Lower lobe of right lung (tissue), 2 donors: ENCODE measurements around the gene HAUS7. TPM values are rescaled to one million over a fixed set of nuclear protein-coding genes. Genes with fewer than 3 reads are reported as not detected.
A peak's percentile ranks its signal among the peaks of the same experiment; 100 is the strongest.

Experiments used
- ATAC-seq, 2 donors: fragments of 200-7000 bp; cut with Tn5 transposase; one replicate each; pipeline ENCODE4 v1.9.1; 2020 to 2022; ENCODE audit warnings: mild to moderate bottlenecking in 2 of 2, moderate library complexity in 2 of 2
- DNase-seq: peaks from one replicate; pipeline ENCODE4 v3.0.0-alpha.2; 2020
- H3K27ac ChIP-seq: fragments of 200-600 bp; one replicate; pipeline ENCODE4 v1.8.0; 2022
- H3K27me3 ChIP-seq: fragments of 200-600 bp; one replicate; pipeline ENCODE4 v1.8.0; 2022; ENCODE audit warnings: low read depth
- H3K36me3 ChIP-seq: fragments of 200-600 bp; one replicate; pipeline ENCODE4 v1.8.0; 2022; ENCODE audit warnings: mild to moderate bottlenecking
- H3K4me1 ChIP-seq: fragments of 200-600 bp; one replicate; pipeline ENCODE4 v1.8.0; 2022
- H3K4me3 ChIP-seq: fragments of 200-600 bp; one replicate; pipeline ENCODE4 v1.8.0; 2022; ENCODE audit warnings: mild to moderate bottlenecking
- H3K9me3 ChIP-seq: fragments of 200-600 bp; one replicate; pipeline ENCODE4 v1.8.0; 2022
- intact Hi-C: fragments of 100-400 bp; cut with DNase I; formaldehyde crosslinking; loops from one replicate; pipeline ENCODE4 v1.11.0; 2022
- total RNA-seq: library from RNA; stranded (reverse); fragmentation: NEBNext Ultra II Directional; extraction: Animal tissue kit (Norgen Biotek cat#: 25700); gene quantifications from one replicate; pipeline ENCODE4 v1.2.1, GENCODE V29; 2021
- TF ChIP-seq, protein P1 (sequence below): fragments of 200-600 bp; IDR thresholded peaks from one replicate; pipeline ENCODE4 v1.8.0; 2022; ENCODE audit warnings: antibody characterized with exemption, mild to moderate bottlenecking
- donor health status: DM: no; HTN: yes; CAD: no; lungs with severe emphysema.

HAUS7 gene
- total RNA-seq, 1 donor from 2014 or later, result 22.7 TPM

- no peak for ATAC-seq
- H3K36me3 ChIP-seq, result no peaks in the 10 kb centered on the region
- no peaks in the 10 kb centered on the region for H3K9me3 ChIP-seq
- no peak for DNase-seq
- no peaks in the 10 kb centered on the region for H3K4me1 ChIP-seq
- intact Hi-C loops, result no loop called here
- no peaks in the 10 kb centered on the region for H3K27me3 ChIP-seq
- H3K27ac ChIP-seq, result no peak overlapping the region
- no peak overlapping the region for H3K4me3 ChIP-seq
- TF ChIP-seq, protein P1, sequence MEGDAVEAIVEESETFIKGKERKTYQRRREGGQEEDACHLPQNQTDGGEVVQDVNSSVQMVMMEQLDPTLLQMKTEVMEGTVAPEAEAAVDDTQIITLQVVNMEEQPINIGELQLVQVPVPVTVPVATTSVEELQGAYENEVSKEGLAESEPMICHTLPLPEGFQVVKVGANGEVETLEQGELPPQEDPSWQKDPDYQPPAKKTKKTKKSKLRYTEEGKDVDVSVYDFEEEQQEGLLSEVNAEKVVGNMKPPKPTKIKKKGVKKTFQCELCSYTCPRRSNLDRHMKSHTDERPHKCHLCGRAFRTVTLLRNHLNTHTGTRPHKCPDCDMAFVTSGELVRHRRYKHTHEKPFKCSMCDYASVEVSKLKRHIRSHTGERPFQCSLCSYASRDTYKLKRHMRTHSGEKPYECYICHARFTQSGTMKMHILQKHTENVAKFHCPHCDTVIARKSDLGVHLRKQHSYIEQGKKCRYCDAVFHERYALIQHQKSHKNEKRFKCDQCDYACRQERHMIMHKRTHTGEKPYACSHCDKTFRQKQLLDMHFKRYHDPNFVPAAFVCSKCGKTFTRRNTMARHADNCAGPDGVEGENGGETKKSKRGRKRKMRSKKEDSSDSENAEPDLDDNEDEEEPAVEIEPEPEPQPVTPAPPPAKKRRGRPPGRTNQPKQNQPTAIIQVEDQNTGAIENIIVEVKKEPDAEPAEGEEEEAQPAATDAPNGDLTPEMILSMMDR, result no peak
Measured at GRCh38 chrX:153510383-153510782, 40.0 kb upstream of the HAUS7 start.

DNA sequence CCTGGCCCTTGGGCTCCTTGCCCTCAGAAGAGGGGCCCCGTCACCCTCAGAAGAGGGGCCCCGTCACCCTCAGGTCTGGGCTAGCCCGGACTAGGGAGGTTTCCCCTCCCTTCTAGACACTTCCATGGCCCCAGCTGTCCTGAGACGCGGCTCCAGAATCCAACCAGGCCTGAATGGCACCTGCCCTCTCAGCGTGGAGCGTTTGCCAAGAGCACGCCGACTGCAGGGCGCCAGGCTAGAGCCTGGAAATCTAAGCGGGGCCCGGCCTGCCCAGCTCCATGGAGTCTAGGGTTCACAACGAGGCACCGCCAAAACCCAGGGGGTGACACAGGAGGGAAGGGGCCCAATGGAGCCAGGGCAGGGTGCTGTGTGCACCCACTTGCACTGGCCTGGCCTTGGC, 39.2 kb upstream of the HAUS7 start:
- H3K36me3 ChIP-seq, result no peaks in the 10 kb centered on the region
- H3K9me3 ChIP-seq, result no peaks in the 10 kb centered on the region
- no peak for ATAC-seq
- intact Hi-C loops, result no loop called here
- DNase-seq, result no peak
- TF ChIP-seq, protein P1, result no peak
- no peaks in the 10 kb centered on the region for H3K4me1 ChIP-seq
- H3K27ac ChIP-seq, result no peak overlapping the region
- H3K4me3 ChIP-seq, result no peak overlapping the region
- H3K27me3 ChIP-seq, result no peaks in the 10 kb centered on the region

- Histone ChIP-seq H3K27me3 (no peaks in the 10 kb centered on the region), H3K9me3 (no peaks in the 10 kb centered on the region), H3K36me3 (no peaks in the 10 kb centered on the region), H3K4me1 (no peaks in the 10 kb centered on the region), H3K27ac (no peak overlapping the region), H3K4me3 (no peak overlapping the region)
- DNase-seq (peak; percentile 86), ATAC-seq (peak; percentile 91 to 95)
- TF ChIP-seq, protein P1, result peak; percentile 80
- intact Hi-C loops, result no loop called here
Measured at GRCh38 chrX:153507484-153508178, 37.3 kb upstream of the HAUS7 start.

GRCh38 chrX:153505361-153505760, 35.0 kb upstream of the HAUS7 start:
- no peak for DNase-seq
- Histone ChIP-seq H3K27me3 (no peaks in the 10 kb centered on the region), H3K27ac (no peak overlapping the region), H3K4me1 (no peaks in the 10 kb centered on the region), H3K9me3 (no peaks in the 10 kb centered on the region), H3K36me3 (no peaks in the 10 kb centered on the region), H3K4me3 (no peak overlapping the region)
- no peak for ATAC-seq
- intact Hi-C loops, result no loop called here
- TF ChIP-seq, protein P1, result no peak

- H3K27me3 ChIP-seq, result no peaks in the 10 kb centered on the region
- no peaks in the 10 kb centered on the region for H3K36me3 ChIP-seq
- H3K27ac ChIP-seq, result no peak overlapping the region
- intact Hi-C loops, result no loop called here
- H3K4me1 ChIP-seq, result no peaks in the 10 kb centered on the region
- no peak for DNase-seq
- ATAC-seq, result no peak
- TF ChIP-seq, protein P1, result no peak
- no peaks in the 10 kb centered on the region for H3K9me3 ChIP-seq
- H3K4me3 ChIP-seq, result no peak overlapping the region
Measured at GRCh38 chrX:153504445-153505016, 34.2 kb upstream of the HAUS7 start.
